GM21526 (cell line): ENCODE data around the gene SLC1A4.
"Not testable (repeated sequence)": the region's sequence is repeated elsewhere in the genome, so short reads cannot be mapped to it uniquely, and the experiment has no call there.

Experiments
- ATAC-seq: cut with Tn5 transposase; IDR thresholded peaks from one replicate; pipeline ENCODE4 v1.9.1; 2021; ENCODE audit warnings: moderate library complexity; ENCODE audit not compliant: unreplicated experiment, low FRiP score

The SLC1A4 gene

DNA sequence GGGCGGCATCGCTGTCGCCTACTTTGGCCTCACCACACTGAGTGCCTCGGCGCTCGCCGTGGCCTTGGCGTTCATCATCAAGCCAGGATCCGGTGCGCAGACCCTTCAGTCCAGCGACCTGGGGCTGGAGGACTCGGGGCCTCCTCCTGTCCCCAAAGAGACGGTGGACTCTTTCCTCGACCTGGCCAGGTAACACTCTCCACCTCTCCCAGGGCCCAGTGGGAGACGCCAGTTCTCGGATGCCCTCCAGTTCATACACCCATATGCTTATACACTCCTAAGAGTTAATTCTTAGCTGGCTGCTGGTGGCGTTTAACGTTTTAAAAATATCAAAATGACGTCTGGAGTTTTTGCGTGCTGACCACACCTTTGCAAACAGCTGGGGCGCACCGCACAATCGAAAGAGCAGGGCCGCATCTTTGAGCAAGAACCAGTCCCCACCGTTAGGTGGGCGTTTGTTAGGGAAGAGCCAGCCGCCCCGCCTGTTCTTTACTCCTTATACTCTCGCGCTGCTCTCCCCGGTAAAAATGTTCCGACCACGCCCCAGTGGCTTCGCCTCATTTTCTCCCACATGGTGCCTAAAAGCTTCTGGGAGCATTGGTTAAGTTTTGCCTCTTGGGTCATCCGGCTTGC, 899 bp downstream of the SLC1A4 start:
- ATAC-seq: no peak

DNA sequence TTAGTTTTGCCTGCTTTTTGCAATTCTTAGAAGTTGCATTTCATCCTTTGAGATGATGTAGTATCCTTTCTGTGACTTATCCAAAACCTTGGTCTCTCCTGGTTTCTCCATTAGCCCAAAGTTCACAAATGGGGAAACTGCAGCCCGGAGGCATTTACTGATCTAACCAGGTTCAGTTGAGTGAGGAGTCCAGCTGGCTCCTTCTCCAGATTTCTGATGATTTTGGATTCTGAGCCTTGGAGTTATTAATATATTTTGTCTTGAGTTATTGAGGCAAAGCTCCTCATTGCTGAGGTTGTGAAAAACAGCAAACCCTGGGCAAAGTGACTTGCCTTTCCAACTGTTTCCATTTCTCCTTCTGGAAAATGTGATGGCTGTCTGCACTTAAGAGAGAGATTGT, 1.7 kb downstream of the SLC1A4 start:
- no peak for ATAC-seq

DNA sequence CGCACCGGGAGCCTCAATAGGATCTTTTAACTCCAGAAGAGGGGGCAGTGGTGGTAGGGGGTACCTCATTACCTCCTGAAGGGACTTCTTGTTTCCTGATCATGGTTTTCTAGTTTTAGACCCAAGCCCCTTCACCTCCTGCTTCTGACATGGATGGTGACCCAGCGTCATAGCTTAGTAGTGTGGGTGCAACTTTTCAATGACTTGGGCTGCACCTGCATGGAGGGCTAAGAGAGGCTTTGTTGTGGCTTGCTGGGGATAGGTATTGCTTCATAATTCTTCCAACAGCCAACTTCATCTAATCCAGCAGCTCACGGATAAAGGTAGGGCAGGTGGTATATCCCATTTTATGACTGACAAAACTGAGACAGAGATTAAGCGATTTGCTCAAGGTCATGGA, 3.0 kb downstream of the SLC1A4 start:
- ATAC-seq: no peak

DNA sequence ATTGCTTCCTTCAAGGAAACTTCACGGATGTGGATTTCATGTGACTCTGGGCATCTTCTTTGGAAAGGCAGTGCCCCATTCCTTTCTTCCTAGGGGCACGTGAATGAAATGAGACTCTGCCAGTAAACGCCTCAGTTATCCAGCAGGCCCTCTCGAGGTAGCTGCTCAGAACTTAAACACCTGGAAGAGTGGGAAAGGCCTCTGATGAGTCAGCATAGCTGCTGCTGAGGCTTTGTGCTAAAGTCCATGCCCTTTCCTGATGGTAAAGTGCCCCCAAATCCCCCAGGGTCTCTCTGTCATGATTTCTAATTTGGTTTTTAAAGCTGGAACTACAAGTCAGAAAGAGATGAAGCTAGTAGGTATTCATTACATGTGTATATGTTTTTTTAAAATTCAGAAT, 3.8 kb downstream of the SLC1A4 start:
- ATAC-seq: no peak

DNA sequence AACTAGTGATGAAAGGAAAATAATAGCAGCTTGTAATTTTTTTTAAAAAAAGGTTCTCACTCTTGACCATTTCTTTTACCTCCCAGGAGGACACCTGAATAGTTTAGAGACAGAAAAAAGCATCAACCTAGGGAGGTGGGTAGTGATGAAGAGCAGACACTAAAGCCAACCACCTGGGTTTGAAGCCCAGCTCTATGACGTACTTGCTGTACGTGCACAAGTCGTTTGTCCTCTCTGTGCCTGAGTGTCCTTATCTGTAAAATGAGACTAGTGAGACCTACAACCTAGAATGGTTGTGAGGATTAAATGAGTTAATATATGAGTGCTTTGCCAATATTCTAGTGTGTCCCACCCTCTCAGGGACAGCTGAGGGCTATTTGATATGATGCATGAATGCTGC, 5.8 kb downstream of the SLC1A4 start:
- no peak for ATAC-seq

DNA sequence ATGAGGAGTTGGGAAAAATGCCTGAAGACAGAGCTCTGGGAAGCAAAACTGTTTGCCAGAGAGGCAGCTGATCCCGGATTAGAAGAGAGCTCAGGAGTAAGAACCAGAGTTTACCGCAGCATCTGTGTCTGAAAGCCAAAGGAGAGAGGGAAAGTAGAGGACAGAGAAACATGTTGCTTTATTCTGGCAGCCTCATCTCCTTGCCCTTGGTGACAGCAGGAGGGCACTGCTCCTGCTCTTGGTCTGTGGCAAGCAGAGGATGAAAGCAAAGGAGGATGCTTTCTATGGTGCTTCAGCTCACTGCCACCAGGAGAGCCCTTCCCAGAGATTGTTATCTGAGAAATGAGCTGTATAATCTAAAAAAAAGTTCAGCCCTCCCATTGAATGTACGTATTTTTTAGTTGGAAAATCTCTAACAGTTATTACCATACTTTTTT, 7.7 kb downstream of the SLC1A4 start:
- ATAC-seq: no peak

DNA sequence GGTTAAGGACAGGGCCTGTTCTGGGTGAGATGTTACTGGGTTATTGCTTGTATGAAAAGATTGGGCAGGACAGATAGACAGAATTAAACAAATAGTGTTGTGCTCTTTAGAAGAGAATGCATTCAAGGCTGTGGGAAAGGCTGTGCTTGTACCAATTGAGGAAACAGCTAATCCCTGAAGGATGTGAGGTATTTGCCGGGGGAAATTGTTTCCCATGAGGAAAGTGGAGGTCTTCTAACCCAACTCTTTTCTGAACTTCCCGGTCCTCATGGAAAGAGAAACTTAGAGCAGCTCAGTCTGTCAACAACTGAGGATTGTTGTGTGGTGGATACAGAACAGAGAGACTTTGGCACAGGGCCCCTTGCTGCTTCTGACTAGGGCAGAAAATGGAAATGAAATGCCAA, 9.5 kb downstream of the SLC1A4 start:
- no peak for ATAC-seq

DNA sequence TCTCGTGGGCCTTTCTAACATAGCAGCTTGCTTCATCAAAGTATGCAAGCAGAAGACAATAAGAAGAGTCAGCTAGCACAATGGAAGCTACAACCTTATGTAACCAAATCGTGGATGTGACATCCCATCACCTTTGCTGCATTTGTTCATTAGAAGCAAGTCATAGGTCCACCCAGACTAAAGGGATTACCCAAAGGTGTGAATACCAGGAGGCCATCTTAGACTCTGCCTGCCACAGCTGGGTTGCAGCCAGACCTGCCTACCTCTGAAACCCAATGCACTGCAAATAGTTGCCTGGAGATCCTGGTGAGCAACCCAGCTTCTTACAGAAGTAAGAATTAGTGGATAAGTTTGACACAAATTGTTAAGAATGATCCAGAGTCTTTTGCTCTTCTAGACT, 10.6 kb downstream of the SLC1A4 start:
- no peak for ATAC-seq

DNA sequence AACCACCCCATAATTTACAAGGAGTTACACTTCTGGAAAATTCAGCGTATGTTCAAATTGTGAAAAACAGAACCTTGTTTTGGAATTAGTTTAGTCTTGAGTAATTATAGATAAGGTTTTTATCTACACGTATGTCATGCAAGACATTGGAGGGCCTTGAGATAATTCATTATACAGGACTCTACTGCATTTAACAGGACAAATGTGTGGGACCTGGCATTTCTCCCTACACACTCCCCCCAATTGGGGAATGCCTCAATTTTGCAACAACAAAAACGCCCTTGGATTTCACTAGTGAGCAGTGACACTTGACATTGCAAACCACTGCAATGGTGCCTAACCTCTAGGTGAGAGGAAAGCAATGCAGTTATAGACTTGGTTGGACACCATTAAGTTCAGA, 11.4 kb downstream of the SLC1A4 start:
- ATAC-seq: no peak

DNA sequence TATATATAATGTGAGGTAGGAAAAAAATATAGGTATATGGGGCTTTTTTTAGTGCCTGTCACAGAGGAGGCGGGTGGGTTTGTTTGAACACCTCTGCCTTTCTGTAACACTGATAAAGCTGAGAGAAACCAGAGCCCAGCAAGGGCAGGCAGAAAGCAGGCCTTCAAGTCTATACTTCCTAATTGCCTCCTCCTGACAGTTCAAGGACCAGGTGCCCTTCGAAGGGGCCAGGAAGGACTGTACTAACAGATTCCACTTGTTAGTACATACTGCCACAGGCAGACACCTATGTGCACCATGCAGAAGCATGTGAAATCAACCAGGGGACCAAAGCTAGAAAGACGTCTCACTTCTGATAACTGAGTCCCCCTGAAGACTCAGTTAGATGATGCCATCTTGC, 13.8 kb downstream of the SLC1A4 start:
- no peak for ATAC-seq

DNA sequence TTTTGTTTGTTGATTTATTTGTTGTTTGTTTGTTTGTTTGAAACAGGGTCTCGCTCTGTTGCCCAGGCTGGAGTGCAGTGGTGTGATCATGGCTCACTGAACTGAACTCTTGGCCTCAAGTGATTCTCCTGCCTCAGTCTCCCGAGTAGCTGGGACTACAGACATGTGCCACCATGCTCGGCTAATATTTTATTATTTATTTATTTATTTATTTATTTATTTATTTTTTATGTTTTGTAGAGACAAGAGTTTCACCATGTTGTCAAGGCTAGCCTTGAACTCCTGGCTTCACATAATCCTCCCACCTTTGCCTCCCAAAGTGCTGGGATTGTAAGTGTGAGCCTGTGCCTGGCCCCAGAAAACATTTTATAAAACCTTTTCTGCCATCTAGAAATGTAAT, 15.0 kb downstream of the SLC1A4 start:
- ATAC-seq: not testable (repeated sequence)

DNA sequence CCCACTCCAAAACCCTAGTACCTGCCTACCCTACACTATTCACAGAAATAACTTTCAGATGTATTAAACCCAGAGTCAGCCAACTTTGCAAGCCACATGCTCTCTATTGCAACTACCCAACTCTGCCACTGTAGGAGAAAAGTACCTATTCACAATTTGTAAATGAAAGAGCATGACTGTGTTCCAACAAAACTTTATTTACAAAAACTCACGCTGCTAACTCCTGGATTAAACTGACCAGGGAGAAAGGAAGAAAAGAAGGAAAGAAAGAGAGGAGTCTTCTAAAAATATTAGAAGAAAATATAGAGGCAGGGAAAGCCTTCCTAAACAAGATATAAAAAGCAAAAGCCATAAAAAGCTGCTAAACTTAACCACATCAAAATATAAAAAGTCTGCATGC, 24.6 kb downstream of the SLC1A4 start:
- ATAC-seq: no peak

DNA sequence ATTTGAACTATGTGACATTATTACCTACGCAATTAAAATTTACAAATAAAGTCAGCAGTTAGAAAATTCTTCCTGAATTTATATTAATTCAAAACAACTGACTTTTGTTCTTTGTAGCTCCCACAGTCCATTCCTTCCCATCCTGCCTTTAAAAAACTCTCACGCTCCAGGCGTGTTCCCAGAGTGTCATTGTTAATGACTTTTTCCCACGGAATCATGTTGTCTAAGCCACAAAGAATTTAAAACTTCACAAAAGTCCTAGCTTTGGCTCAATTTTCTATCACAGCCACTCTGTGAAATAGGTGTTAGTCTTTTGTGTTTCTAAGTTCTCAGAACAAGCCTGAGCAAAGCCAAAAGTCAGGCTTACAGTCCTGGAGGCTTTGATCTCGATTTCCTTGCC, 26.5 kb downstream of the SLC1A4 start:
- no peak for ATAC-seq

DNA sequence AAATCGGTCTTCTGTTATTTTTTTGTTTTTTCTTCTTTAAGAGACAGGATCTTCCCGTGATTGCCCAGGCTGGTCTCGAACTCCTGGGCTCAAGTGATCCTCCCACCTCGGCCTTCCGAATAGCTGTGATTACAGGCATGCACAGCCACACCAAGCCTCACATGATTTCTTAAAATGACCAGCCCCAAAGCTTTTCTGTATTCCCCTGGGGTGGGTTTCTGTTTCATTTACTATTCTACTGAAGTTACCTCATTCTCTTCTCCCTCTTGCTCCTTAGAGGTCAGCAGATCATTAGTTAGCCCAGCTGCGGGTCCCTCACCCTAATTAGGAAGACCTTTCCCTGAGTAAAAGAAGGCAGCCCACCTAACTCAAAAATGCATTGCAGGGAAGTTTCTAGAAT, 27.6 kb downstream of the SLC1A4 start:
- no peak for ATAC-seq

DNA sequence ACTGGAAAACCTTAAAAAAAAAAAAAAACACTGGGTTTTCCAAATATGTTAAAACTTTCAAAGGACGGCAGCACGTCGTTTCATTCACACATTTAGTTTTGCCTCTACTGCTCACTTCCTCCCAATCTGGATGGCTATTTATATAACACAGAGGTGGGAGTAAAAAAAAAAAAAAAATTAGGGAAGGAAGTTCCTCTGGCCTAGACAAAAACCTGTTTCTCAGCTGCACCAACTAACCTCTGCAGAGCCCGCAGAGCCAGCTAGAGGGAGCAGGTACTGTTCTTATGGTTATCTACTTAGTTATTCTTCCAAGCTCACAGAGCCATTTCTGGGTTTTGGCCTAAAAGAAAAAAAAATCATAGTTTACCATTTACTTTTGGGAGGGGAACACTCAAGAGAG, 28.1 kb downstream of the SLC1A4 start:
- no peak for ATAC-seq

DNA sequence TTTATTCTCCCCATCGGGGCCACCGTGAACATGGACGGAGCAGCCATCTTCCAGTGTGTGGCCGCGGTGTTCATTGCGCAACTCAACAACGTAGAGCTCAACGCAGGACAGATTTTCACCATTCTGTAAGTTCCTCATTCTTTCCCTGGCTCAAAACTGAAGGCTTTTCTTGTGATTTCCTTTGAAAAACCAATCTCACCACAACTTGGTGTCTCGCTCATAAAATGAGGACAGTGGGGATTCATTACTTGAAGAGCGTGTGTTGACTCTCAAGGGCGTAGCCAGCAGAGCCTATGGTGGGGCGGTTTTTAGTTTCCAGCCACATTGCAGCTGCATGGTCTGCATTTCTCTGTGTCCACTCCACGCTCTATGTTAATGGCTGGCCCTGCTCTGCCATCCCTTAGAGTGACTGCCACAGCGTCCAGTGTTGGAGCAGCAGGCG, 29.0 kb downstream of the SLC1A4 start:
- ATAC-seq: no peak

DNA sequence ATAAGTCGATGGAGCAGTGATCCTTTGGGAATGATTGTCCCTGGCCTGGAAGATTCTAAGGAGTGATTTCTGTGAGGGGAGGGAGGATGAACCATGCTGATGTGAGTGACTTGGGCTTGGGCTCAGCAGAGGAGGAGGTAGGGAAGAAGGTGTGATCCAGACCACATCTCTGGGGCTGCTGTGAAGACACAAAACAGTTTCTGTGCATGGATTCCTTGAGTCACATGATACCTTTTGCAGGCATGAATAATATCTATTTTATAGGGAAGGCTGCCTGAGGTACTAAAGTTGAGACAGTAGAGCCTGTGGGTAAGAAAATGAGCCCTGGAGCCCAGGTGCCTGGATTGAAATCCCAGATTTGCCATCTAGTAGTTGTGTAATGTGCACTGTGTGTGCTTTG, 29.8 kb downstream of the SLC1A4 start:
- ATAC-seq: no peak

DNA sequence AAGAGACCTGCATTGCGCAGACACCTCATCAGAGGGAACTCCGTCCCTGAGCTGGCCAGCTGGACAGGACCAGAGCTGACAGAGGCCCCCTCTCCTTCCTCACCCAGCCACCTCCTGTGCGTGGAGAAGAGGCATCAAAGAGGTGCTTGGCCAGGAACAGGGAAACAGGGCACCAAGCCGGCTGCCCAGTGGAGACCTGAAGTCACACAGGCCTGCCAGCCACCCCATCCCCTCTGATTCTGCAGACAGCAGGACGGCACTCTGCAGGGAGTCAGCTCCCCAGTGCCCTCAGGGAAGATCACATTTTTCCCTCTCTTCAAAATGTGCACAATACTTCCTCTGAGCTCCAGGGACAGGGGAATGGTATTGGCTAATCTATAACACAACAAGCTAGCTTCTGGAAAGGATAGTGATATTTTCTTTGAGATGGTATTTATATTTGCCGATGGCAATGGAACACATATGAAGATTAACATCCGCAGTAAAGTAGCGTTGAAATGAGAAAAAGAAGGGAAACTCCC, 30.5 kb downstream of the SLC1A4 start:
- no peak for ATAC-seq

DNA sequence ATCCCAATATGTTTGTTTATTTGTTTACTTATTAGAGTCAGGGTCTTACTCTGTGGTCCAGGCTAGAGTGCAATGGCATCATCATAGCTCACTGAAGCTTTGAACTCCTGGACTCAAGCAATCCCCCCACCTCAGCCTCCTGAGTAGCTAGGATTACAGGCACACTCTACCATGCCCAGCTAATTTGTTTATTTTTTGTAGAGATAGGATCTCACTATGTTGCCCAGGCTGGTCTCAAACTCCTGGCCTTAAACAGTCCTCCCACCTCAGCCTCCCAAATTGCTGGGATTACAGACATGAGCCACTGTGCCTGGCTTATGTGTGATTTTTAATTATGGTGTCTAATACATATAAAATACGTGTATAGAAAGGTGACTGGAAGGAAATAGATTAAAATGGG, 31.1 kb downstream of the SLC1A4 start:
- not testable (repeated sequence) for ATAC-seq

DNA sequence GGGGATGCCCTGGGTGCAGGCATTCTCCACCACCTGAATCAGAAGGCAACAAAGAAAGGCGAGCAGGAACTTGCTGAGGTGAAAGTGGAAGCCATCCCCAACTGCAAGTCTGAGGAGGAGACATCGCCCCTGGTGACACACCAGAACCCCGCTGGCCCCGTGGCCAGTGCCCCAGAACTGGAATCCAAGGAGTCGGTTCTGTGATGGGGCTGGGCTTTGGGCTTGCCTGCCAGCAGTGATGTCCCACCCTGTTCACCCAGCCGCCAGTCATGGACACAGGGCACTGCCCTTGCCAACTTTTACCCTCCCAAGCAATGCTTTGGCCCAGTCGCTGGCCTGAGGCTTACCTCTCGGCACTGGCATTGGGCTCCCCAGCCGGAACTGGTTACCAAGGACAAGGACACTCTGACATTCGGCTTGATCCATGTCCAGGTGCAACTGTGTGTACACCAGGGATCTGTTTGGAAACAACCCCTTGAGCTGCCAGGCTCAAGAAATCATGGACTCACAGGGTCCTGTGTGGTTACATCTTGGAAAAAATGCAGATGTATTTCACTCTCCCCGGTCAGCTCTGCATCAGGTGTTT, 31.8 kb downstream of the SLC1A4 start:
- ATAC-seq: no peak

DNA sequence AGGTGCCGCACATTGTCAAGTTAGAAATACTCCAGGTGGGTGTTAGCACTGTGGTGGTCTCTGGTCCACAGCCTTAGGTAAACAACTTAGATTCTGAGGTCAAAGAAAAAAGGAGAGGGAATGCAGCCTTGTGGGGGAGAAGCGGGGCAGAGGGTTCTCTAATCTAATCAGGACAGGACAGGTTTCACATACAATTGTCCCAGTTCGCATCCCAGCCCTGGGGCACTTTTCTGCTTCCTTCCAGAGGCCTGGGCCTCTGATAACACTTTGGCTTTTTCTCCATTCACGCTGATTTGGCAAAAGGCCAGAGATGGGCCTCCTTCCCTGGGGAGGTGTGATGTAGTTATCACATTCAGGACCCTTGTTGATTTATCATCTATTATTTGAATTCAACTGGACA, 32.5 kb downstream of the SLC1A4 start:
- ATAC-seq: no peak

DNA sequence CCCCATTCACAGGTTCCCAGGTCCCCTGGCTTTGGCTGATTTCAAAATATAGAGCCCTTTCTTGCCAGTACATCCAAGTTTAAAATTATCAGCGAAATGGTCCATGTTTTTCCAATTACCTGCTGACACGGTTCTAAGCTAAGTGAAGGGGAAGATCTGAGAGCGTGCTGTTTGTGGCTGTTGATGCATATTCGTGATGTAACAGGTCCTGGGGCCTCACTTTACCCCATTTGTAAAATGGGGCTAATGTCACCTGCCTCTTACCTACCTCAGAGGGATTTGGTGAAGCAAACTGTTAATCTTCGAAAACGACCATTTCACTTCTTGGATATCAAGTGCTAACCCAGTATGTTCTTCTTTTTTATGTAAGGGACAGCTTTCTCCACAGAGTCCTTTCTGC, 33.0 kb downstream of the SLC1A4 start:
- ATAC-seq: no peak
